GM21576 (cell line): ENCODE data around the gene ZBTB33.

Experiments
- ATAC-seq: cut with Tn5 transposase; IDR thresholded peaks from one replicate; pipeline ENCODE4 v1.9.1; 2021; ENCODE audit warnings: mild to moderate bottlenecking, moderate library complexity; ENCODE audit not compliant: unreplicated experiment

ZBTB33 gene

GRCh38 chrX:120250522-120251271 lies at the start of gene ZBTB33:
ZBTB33 (plus strand) TSS chrX:120250812; CDS start chrX:120253416, 2,604 bp downstream.
- peak; percentile 94 for ATAC-seq

- ATAC-seq: no peak
These were observed 49.8 kb upstream of the ZBTB33 start for GRCh38 chrX:120200851-120201250.

- no peak for ATAC-seq
These were observed 44.5 kb upstream of the ZBTB33 start for GRCh38 chrX:120205816-120206753.

- ATAC-seq: no peak
These were observed 43.5 kb upstream of the ZBTB33 start for GRCh38 chrX:120207009-120207605.

GRCh38 chrX:120213438-120214265 lies 37.0 kb upstream of the ZBTB33 start:
- no peak for ATAC-seq

GRCh38 chrX:120223374-120223773 lies 27.2 kb upstream of the ZBTB33 start:
- ATAC-seq: no peak

GRCh38 chrX:120224388-120224787 lies 26.2 kb upstream of the ZBTB33 start:
- ATAC-seq: no peak

GRCh38 chrX:120228187-120228908 lies 22.3 kb upstream of the ZBTB33 start:
- no peak for ATAC-seq

- no peak for ATAC-seq
These were observed 15.3 kb upstream of the ZBTB33 start for GRCh38 chrX:120235284-120235683.

GRCh38 chrX:120236687-120237479 lies 13.7 kb upstream of the ZBTB33 start:
- no peak for ATAC-seq

GRCh38 chrX:120238933-120239332 lies 11.7 kb upstream of the ZBTB33 start:
- no peak for ATAC-seq

- ATAC-seq: no peak
These were observed 7.8 kb upstream of the ZBTB33 start for GRCh38 chrX:120242813-120243212.

- no peak for ATAC-seq
These were observed 6.2 kb upstream of the ZBTB33 start for GRCh38 chrX:120244395-120244734.

GRCh38 chrX:120244735-120245498 lies 5.7 kb upstream of the ZBTB33 start:
- peak; percentile 79 for ATAC-seq

GRCh38 chrX:120251471-120252011 lies 929 bp downstream of the ZBTB33 start:
- ATAC-seq: no peak

GRCh38 chrX:120253784-120254183 lies 3.2 kb downstream of the ZBTB33 start:
- no peak for ATAC-seq

GRCh38 chrX:120260369-120260768 lies 9.8 kb downstream of the ZBTB33 start:
- ATAC-seq: no peak
